Liver (tissue), 3 donors: ENCODE results near the gene UQCRHL.

Experiments used
- ATF3 ChIP-seq: IDR thresholded peaks from 2 replicates; pipeline ENCODE4 v1.6.1; 2016; ENCODE audit warnings: antibody characterized with exemption
- CTCF ChIP-seq: fragments of 150-350 bp; IDR thresholded peaks from 2 replicates; pipeline ENCODE4 v1.5.1; 2017; ENCODE audit warnings: improper control_type of control experiment, low read depth, low read length; ENCODE audit not compliant: missing input control
- EGR1 ChIP-seq, 2 donors: IDR thresholded peaks; 2 replicates each; pipeline ENCODE4 v1.6.1; 2016 to 2018; ENCODE audit warnings: antibody characterized with exemption in 2 of 2, low read depth in 2 of 2
- FOXA1 ChIP-seq: IDR thresholded peaks from 2 replicates; pipeline ENCODE4 v1.6.1; 2016; ENCODE audit warnings: antibody characterized with exemption
- GABPA ChIP-seq, 2 donors: IDR thresholded peaks in 1 of 2; conservative IDR thresholded peaks in 1 of 2; 2 replicates each; pipeline ENCODE4 v1.6.1; 2016; ENCODE audit warnings: antibody characterized with exemption in 2 of 2, mild to moderate bottlenecking in 1 of 2, moderate library complexity in 1 of 2
- HNF4G ChIP-seq: IDR thresholded peaks from 2 replicates; pipeline ENCODE4 v1.6.1; 2016; ENCODE audit warnings: antibody characterized with exemption
- MAX ChIP-seq: IDR thresholded peaks from 2 replicates; pipeline ENCODE4 v1.6.1; 2016; ENCODE audit warnings: antibody characterized with exemption
- RAD21 ChIP-seq, 2 donors: IDR thresholded peaks; 2 replicates each; pipeline ENCODE4 v1.6.1; 2016; ENCODE audit warnings: antibody characterized with exemption in 2 of 2, mild to moderate bottlenecking in 2 of 2
- RXRA ChIP-seq, 2 donors: IDR thresholded peaks; 2 replicates each; pipeline ENCODE4 v1.6.1; 2017 to 2018; ENCODE audit warnings: antibody characterized with exemption in 2 of 2, mild to moderate bottlenecking in 1 of 2
- SP1 ChIP-seq: IDR thresholded peaks from 2 replicates; pipeline ENCODE4 v1.6.1; 2018; ENCODE audit warnings: antibody characterized with exemption, mild to moderate bottlenecking
- TAF1 ChIP-seq: conservative IDR thresholded peaks from 2 replicates; pipeline ENCODE4 v1.6.1; 2016; ENCODE audit warnings: antibody characterized with exemption, mild to moderate bottlenecking
- YY1 ChIP-seq: IDR thresholded peaks from 2 replicates; pipeline ENCODE4 v1.6.1; 2016; ENCODE audit warnings: antibody characterized with exemption, mild to moderate bottlenecking
- TF ChIP-seq, protein P1 (sequence below): IDR thresholded peaks from 2 replicates; pipeline ENCODE4 v1.6.1; 2016; ENCODE audit warnings: antibody characterized with exemption, mild to moderate bottlenecking
- donor health status: healthy.
- donor health status: healthy.

- no peak for TF ChIP-seq CTCF
- TF ChIP-seq, protein P1, sequence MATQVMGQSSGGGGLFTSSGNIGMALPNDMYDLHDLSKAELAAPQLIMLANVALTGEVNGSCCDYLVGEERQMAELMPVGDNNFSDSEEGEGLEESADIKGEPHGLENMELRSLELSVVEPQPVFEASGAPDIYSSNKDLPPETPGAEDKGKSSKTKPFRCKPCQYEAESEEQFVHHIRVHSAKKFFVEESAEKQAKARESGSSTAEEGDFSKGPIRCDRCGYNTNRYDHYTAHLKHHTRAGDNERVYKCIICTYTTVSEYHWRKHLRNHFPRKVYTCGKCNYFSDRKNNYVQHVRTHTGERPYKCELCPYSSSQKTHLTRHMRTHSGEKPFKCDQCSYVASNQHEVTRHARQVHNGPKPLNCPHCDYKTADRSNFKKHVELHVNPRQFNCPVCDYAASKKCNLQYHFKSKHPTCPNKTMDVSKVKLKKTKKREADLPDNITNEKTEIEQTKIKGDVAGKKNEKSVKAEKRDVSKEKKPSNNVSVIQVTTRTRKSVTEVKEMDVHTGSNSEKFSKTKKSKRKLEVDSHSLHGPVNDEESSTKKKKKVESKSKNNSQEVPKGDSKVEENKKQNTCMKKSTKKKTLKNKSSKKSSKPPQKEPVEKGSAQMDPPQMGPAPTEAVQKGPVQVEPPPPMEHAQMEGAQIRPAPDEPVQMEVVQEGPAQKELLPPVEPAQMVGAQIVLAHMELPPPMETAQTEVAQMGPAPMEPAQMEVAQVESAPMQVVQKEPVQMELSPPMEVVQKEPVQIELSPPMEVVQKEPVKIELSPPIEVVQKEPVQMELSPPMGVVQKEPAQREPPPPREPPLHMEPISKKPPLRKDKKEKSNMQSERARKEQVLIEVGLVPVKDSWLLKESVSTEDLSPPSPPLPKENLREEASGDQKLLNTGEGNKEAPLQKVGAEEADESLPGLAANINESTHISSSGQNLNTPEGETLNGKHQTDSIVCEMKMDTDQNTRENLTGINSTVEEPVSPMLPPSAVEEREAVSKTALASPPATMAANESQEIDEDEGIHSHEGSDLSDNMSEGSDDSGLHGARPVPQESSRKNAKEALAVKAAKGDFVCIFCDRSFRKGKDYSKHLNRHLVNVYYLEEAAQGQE: no peak
- TF ChIP-seq YY1: no peak
- no peak for TF ChIP-seq ATF3
- no peak for TF ChIP-seq RAD21 (IDR thresholded peaks at IDR 0.05)
- TF ChIP-seq RXRA (IDR thresholded peaks at IDR 0.05): no peak
- no peak for TF ChIP-seq FOXA1
- no peak for TF ChIP-seq GABPA (IDR thresholded peaks at IDR 0.05 in 1 of 2, conservative IDR thresholded peaks at IDR 0.05 in 1 of 2)
- no peak for TF ChIP-seq EGR1 (IDR thresholded peaks at IDR 0.05; ENCODE audit: low read depth in 2 of 2)
- no peak for TF ChIP-seq HNF4G
- no peak for TF ChIP-seq TAF1
- TF ChIP-seq MAX: no peak
- TF ChIP-seq SP1: no peak
Observed at GRCh38 chr1:15764269-15764764, 43.1 kb downstream of the UQCRHL start.
